A549 (cell line): ENCODE data around the gene KLF2. TPM values are rescaled to one million over a fixed set of nuclear protein-coding genes. Genes with fewer than 3 reads are reported as not detected.

Experiments
- ATAC-seq, 2 experiments: fragments of 200-7000 bp in 1 of 2; fragments of >200 bp in 1 of 2; cut with Nextera tagmentation in 1 of 2; cut with Tn5 transposase in 1 of 2; 3 replicates each; pipeline versions ENCODE4 v1.8.0 to v1.9.1; 2018 to 2020; ENCODE audit warnings: mild to moderate bottlenecking in 1 of 2, moderate library complexity in 1 of 2
- CTCF ChIA-PET: fragments of 300-600 bp; sonication (Branson Sonifier 250); formaldehyde crosslinking; extraction: SDS; loops from one replicate; lab custom pipeline; 2021; ENCODE audit warnings: antibody characterized with exemption, inconsistent platforms; lab: Yijun Ruan, JAX
- POLR2A ChIA-PET: fragments of 350-600 bp; formaldehyde crosslinking; extraction: SDS; loops from one replicate; lab custom pipeline; 2021; ENCODE audit warnings: antibody characterized with exemption, inconsistent platforms; lab: Yijun Ruan, JAX
- DNase-seq, 2 experiments: peaks; one replicate each; pipeline versions ENCODE4 v3.0.0 to v3.0.0-alpha.2; 2011 to 2016; ENCODE audit warnings: low read depth in 1 of 2, low spot score in 1 of 2
- FAIRE-seq: peaks from 2 replicates; lab custom pipeline; 2011; peaks lifted over from hg19 to GRCh38; lab: Jason Lieb, UNC
- H3K27ac ChIP-seq, 2 experiments: fragments of >200 bp; sonication (Bioruptor Twin); formaldehyde crosslinking; 3 replicates each; pipeline ENCODE4 v1.5.1; 2016 to 2017
- H3K4me1 ChIP-seq: fragments of >200 bp; sonication (Bioruptor Twin); formaldehyde crosslinking; 3 replicates; pipeline ENCODE4 v1.6.1; 2016
- H3K4me2 ChIP-seq: fragments of >200 bp; sonication (Bioruptor Twin); formaldehyde crosslinking; 3 replicates; pipeline ENCODE4 v1.6.1; 2016
- H3K4me3 ChIP-seq: fragments of >200 bp; sonication (Bioruptor Twin); formaldehyde crosslinking; 3 replicates; pipeline ENCODE4 v1.5.1; 2016
- H3K9me3 ChIP-seq: fragments of >200 bp; sonication (Bioruptor Twin); formaldehyde crosslinking; 3 replicates; pipeline ENCODE4 v1.6.1; 2016
- BCL3 ChIP-seq: fragments of >200 bp; sonication (Bioruptor Twin); formaldehyde crosslinking; IDR thresholded peaks from 3 replicates; pipeline ENCODE4 v1.6.1; 2016
- CEBPB ChIP-seq, 2 experiments: fragments of >200 bp in 1 of 2; sonication (Bioruptor Twin) in 1 of 2; formaldehyde crosslinking in 1 of 2; IDR thresholded peaks; 2 replicates each; pipeline ENCODE4 v1.6.1; 2012 to 2016
- EHMT2 ChIP-seq: fragments of 200-600 bp; sonication (generic); IDR thresholded peaks from 2 replicates; pipeline ENCODE4 v1.6.1; 2016; ENCODE audit warnings: antibody characterized with exemption, low read depth, mild to moderate bottlenecking, moderate library complexity
- ELK1 ChIP-seq: fragments of 150-350 bp; IDR thresholded peaks from 2 replicates; pipeline ENCODE4 v1.6.1; 2014; ENCODE audit warnings: low read depth, mild to moderate bottlenecking, low read length
- FOSB ChIP-seq: fragments of 250-450 bp; sonication (Bioruptor Pico); IDR thresholded peaks from 2 replicates; pipeline ENCODE4 v1.5.0; 2020; ENCODE audit warnings: mild to moderate bottlenecking, moderate library complexity
- GATA3 ChIP-seq: IDR thresholded peaks from 2 replicates; pipeline ENCODE4 v1.6.1; 2012; ENCODE audit warnings: borderline replicate concordance
- HOXA7 ChIP-seq: fragments of 250-450 bp; sonication (Bioruptor Pico); IDR thresholded peaks from 2 replicates; pipeline ENCODE4 v1.5.0; 2020; ENCODE audit warnings: mild to moderate bottlenecking, moderate library complexity
- HOXB13 ChIP-seq: fragments of 250-450 bp; sonication (Bioruptor Pico); IDR thresholded peaks from 2 replicates; pipeline ENCODE4 v1.5.0; 2020; ENCODE audit warnings: low read depth, mild to moderate bottlenecking, moderate library complexity
- HOXB5 ChIP-seq: fragments of 250-450 bp; sonication (Bioruptor Pico); IDR thresholded peaks from 2 replicates; pipeline ENCODE4 v1.5.0; 2020; ENCODE audit warnings: mild to moderate bottlenecking, moderate library complexity
- JUNB ChIP-seq: fragments of >200 bp; sonication (Bioruptor Twin); formaldehyde crosslinking; IDR thresholded peaks from 2 replicates; pipeline ENCODE4 v1.6.1; 2016
- KDM1A ChIP-seq: fragments of 200-600 bp; sonication (generic); IDR thresholded peaks from 2 replicates; pipeline ENCODE4 v1.6.1; 2016; ENCODE audit warnings: low read depth, mild to moderate bottlenecking
- MAZ ChIP-seq: fragments of 150-350 bp; IDR thresholded peaks from 2 replicates; pipeline ENCODE4 v1.6.1; 2014; ENCODE audit warnings: antibody characterized with exemption, low read depth, low read length, borderline replicate concordance
- MYC ChIP-seq: IDR thresholded peaks from 2 replicates; pipeline ENCODE4 v1.6.1; 2012; ENCODE audit warnings: mild to moderate bottlenecking, inconsistent platforms, low read length, improper control_type of control experiment, borderline replicate concordance
- POLR2A ChIP-seq: IDR thresholded peaks from 2 replicates; pipeline ENCODE4 v1.6.1; 2012; ENCODE audit warnings: mild to moderate bottlenecking, low read length
- RARB ChIP-seq: fragments of 250-450 bp; sonication (Bioruptor Pico); IDR thresholded peaks from 2 replicates; pipeline ENCODE4 v1.8.0; 2021; ENCODE audit warnings: mild to moderate bottlenecking, moderate library complexity
- REST ChIP-seq: fragments of 200-600 bp; sonication (generic); IDR thresholded peaks from 2 replicates; pipeline ENCODE4 v1.6.1; 2016; ENCODE audit warnings: antibody characterized with exemption, mild to moderate bottlenecking, moderate library complexity
- SMC3 ChIP-seq: fragments of >200 bp; sonication (Bioruptor Twin); formaldehyde crosslinking; IDR thresholded peaks from 3 replicates; pipeline ENCODE4 v1.6.1; 2018; ENCODE audit warnings: inconsistent platforms
- SREBF2 ChIP-seq: fragments of 450-650 bp; IDR thresholded peaks from 2 replicates; pipeline ENCODE4 v1.6.1; 2014; ENCODE audit warnings: mild to moderate bottlenecking, moderate library complexity
- TP53 ChIP-seq: fragments of 250-450 bp; sonication (Bioruptor Pico); IDR thresholded peaks from 2 replicates; pipeline ENCODE4 v1.5.0; 2021; ENCODE audit warnings: mild to moderate bottlenecking, moderate library complexity
- ZSCAN20 ChIP-seq: fragments of 250-450 bp; sonication (Bioruptor Pico); IDR thresholded peaks from 2 replicates; pipeline ENCODE4 v1.8.0; 2022; ENCODE audit warnings: mild to moderate bottlenecking, moderate library complexity
- WGBS: methylation state at CpG from one replicate; pipeline ENCODE4 v1.1.6; 2017; ENCODE audit errors: missing lambda C conversion rate; 5-methylcytosine and 5-hydroxymethylcytosine counted together
- polyA plus RNA-seq, 4 experiments: library from polyadenylated mRNA; depleted of rRNA in 3 of 4; stranded (reverse); fragments of >200 nt; fragmentation: RNase III in 1 of 4; extraction: RNeasy Plus Mini Kit Qiagen cat#74134 plus additional on column Dnase treatment in 1 of 4; gene quantifications; 2 replicates in 3 of 4; 3 replicates in 1 of 4; pipeline ENCODE4 v1.2.3, GENCODE V29; 2011 to 2017
- TF ChIP-seq, protein P1 (sequence below): IDR thresholded peaks from 2 replicates; pipeline ENCODE4 v1.6.1; 2012; ENCODE audit warnings: low read depth, borderline replicate concordance

The KLF2 gene
- polyA plus RNA-seq, 2 of the 4 experiments (the other 2 are of a cell fraction) = 3.4 to 6.9 TPM

GRCh38 chr19:16373079-16373478, 48.5 kb downstream of the KLF2 start (continued):
- TF ChIP-seq BCL3 (no peak), JUNB (no peak)
- TF ChIP-seq, all 56 proteins: peak for 0

DNA sequence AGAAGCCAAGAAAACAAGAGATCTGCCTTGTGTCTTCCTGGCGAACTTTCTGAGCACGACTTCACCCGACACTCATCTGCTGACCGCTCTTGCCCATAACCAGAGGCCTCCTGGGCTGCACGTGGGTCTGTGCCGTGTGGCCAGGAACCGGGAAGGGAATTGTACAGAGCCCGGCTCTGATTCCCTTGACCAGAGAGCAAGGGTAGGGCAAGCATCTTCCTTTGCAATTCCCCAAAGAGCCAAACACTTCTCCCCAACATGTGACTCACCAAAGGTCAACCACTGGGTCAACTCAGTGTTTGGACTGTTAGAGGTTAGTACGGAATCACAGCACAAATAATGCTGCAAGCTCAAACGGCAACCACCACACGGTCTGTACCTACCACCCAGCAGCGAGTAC, 48.9 kb downstream of the KLF2 start:
- peaks cover 9% of the 10 kb centered on the region for H3K4me1 ChIP-seq
- H3K4me2 ChIP-seq = no peak overlapping the region
- no peaks in the 10 kb centered on the region for H3K9me3 ChIP-seq
- 65% methylated on average over 12 of the region's 12 CpGs for WGBS
- no peak for FAIRE-seq
- POLR2A ChIA-PET = no interaction called here
- H3K4me3 ChIP-seq = no peak overlapping the region
- TF ChIP-seq KDM1A = no peak
- TF ChIP-seq TP53 (CRISPR knock-in tag) = no peak
- TF ChIP-seq SMC3 = no peak
- no peak for TF ChIP-seq MAZ
- no peak for TF ChIP-seq SREBF2
- no peak for TF ChIP-seq RARB (CRISPR knock-in tag)
- no peak for TF ChIP-seq REST
- no peak for TF ChIP-seq ZSCAN20 (CRISPR knock-in tag)
- TF ChIP-seq, protein P1, sequence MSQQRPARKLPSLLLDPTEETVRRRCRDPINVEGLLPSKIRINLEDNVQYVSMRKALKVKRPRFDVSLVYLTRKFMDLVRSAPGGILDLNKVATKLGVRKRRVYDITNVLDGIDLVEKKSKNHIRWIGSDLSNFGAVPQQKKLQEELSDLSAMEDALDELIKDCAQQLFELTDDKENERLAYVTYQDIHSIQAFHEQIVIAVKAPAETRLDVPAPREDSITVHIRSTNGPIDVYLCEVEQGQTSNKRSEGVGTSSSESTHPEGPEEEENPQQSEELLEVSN = no peak
- TF ChIP-seq MYC = no peak
- TF ChIP-seq FOSB (CRISPR knock-in tag) = no peak
- TF ChIP-seq CEBPB (IDR thresholded peaks at IDR 0.05) = no peak
- no peak for TF ChIP-seq HOXB5 (CRISPR knock-in tag)
- TF ChIP-seq POLR2A = no peak
- no peak for TF ChIP-seq ELK1
- no peak for TF ChIP-seq HOXA7 (CRISPR knock-in tag)
- TF ChIP-seq GATA3 = no peak
- no peak for TF ChIP-seq HOXB13 (CRISPR knock-in tag)
- TF ChIP-seq BCL3 = no peak
- no peak for TF ChIP-seq EHMT2
- TF ChIP-seq, all 56 proteins: peak for 0
- H3K27ac ChIP-seq = no peak overlapping the region
- CTCF ChIA-PET = interaction anchor here (1.1 to 3.7 kb wide), 3 partner anchors 9 to 744 kb away, joined by 3 to 16 read pairs (median 4); no protein-coding TSS in a partner anchor
- ATAC-seq (no peak), DNase-seq (no peak)
